Measurements from ENCODE around the gene FOXB2. TPM values are rescaled to one million over a fixed set of nuclear protein-coding genes. Genes with fewer than 3 reads are reported as not detected.

The FOXB2 gene
- polyA plus RNA-seq, 1 donor from 2014 or later = not detected

GRCh38 chr9:77013206-77013931 is 6.1 kb upstream of the FOXB2 start:
- no peak for TF ChIP-seq POLR2AphosphoS5 (IDR thresholded peaks at IDR 0.05)
- TF ChIP-seq EZH2 (IDR thresholded peaks at IDR 0.05; ENCODE audit: borderline replicate concordance, insufficient read depth, low read length, poor library complexity, severe bottlenecking) = peak; percentile 43
- no peaks in the 10 kb centered on the region for H4K20me1 ChIP-seq (ENCODE audit: insufficient read depth)
- H3K27me3 ChIP-seq (ENCODE audit: insufficient read depth, low read depth, low read length) = peaks cover 82% of the 10 kb centered on the region
- H3K36me3 ChIP-seq (ENCODE audit: insufficient read depth, low read length) = no peaks in the 10 kb centered on the region
- no peaks in the 10 kb centered on the region for H3K9me2 ChIP-seq (ENCODE audit: insufficient read depth, low read length)
- H3K79me2 ChIP-seq (replicated peaks; ENCODE audit: insufficient read depth, low read length) = no peaks in the 10 kb centered on the region
- no peaks in the 10 kb centered on the region for H3F3A ChIP-seq (ENCODE audit: insufficient read depth, low read length, poor library complexity, severe bottlenecking)
- H3K27ac ChIP-seq (ENCODE audit: low read length) = no peak overlapping the region
- H3K4me3 ChIP-seq (ENCODE audit: low read length) = no peak overlapping the region
- no peaks in the 10 kb centered on the region for H3K9me3 ChIP-seq (ENCODE audit: low read length)
- H3K4me2 ChIP-seq (ENCODE audit: low read length) = no peak overlapping the region
- H3K9ac ChIP-seq (ENCODE audit: low read length) = no peak overlapping the region
- H2AFZ ChIP-seq (ENCODE audit: low read depth, low read length) = no peak overlapping the region

GRCh38 chr9:77013932-77014596 is 5.4 kb upstream of the FOXB2 start:
- Histone ChIP-seq H3K79me2 (replicated peaks; ENCODE audit: insufficient read depth, low read length) (no peaks in the 10 kb centered on the region), H3K36me3 (ENCODE audit: insufficient read depth, low read length) (no peaks in the 10 kb centered on the region), H3K27me3 (ENCODE audit: insufficient read depth, low read depth, low read length) (peaks cover 89% of the 10 kb centered on the region), H3K27ac (ENCODE audit: low read length) (no peak overlapping the region), H3K9me2 (ENCODE audit: insufficient read depth, low read length) (no peaks in the 10 kb centered on the region), H4K20me1 (ENCODE audit: insufficient read depth) (no peaks in the 10 kb centered on the region), H3K9me3 (ENCODE audit: low read length) (no peaks in the 10 kb centered on the region), H3K4me2 (ENCODE audit: low read length) (no peak overlapping the region), H3F3A (ENCODE audit: insufficient read depth, low read length, poor library complexity, severe bottlenecking) (no peaks in the 10 kb centered on the region), H2AFZ (ENCODE audit: low read depth, low read length) (no peak overlapping the region), H3K9ac (ENCODE audit: low read length) (no peak overlapping the region), H3K4me3 (ENCODE audit: low read length) (no peak overlapping the region)
- no peak for TF ChIP-seq REST (IDR thresholded peaks at IDR 0.05; ENCODE audit: borderline replicate concordance)
- no peak for TF ChIP-seq SMC3 (conservative IDR thresholded peaks at IDR 0.05; ENCODE audit: poor library complexity)
- TF ChIP-seq CTCF (IDR thresholded peaks at IDR 0.05; ENCODE audit: poor library complexity, severe bottlenecking) = no peak
- TF ChIP-seq TAF1 (IDR thresholded peaks at IDR 0.05; ENCODE audit: low read depth) = no peak
- TF ChIP-seq POLR2AphosphoS5 (IDR thresholded peaks at IDR 0.05) = peak; percentile 67
- TF ChIP-seq MXI1 (conservative IDR thresholded peaks at IDR 0.05; ENCODE audit: poor library complexity, severe bottlenecking) = no peak
- TF ChIP-seq EZH2 (IDR thresholded peaks at IDR 0.05; ENCODE audit: borderline replicate concordance, insufficient read depth, low read length, poor library complexity, severe bottlenecking) = peak; percentile 30
- no peak for TF ChIP-seq EP300 (conservative IDR thresholded peaks at IDR 0.05; ENCODE audit: poor library complexity, severe bottlenecking)
- TF ChIP-seq RAD21 (conservative IDR thresholded peaks at IDR 0.05) = no peak
